ENCODE results near the gene PIK3C2G. TPM values are rescaled to one million over a fixed set of nuclear protein-coding genes. Genes with fewer than 3 reads are reported as not detected.

PIK3C2G gene
- total RNA-seq, 1 donor from 2014 or later: not detected

GRCh38 chr12:18676141-18676540 lies 414.8 kb downstream of the PIK3C2G start:
- Mint-ChIP-seq H3K27me3 (ENCODE audit: low read depth) (no peaks in the 10 kb centered on the region), H3K27ac (ENCODE audit: unreplicated experiment) (no peak overlapping the region), H3K9me3 (ENCODE audit: low read depth) (peaks cover 2% of the 10 kb centered on the region), H3K4me1 (ENCODE audit: low read depth) (no peaks in the 10 kb centered on the region), H3K36me3 (ENCODE audit: low read depth) (no peaks in the 10 kb centered on the region), H3K4me3 (ENCODE audit: unreplicated experiment) (no peak overlapping the region)
- DNase-seq (ENCODE audit: low spot score): no peak
- no peak for TF ChIP-seq CTCF (IDR thresholded peaks at IDR 0.05)

- peaks cover 2% of the 10 kb centered on the region for H3K9me3 Mint-ChIP-seq (ENCODE audit: low read depth)
- no peak overlapping the region for H3K4me3 Mint-ChIP-seq (ENCODE audit: unreplicated experiment)
- H3K4me1 Mint-ChIP-seq (ENCODE audit: low read depth): no peaks in the 10 kb centered on the region
- H3K36me3 Mint-ChIP-seq (ENCODE audit: low read depth): no peaks in the 10 kb centered on the region
- no peak for DNase-seq (ENCODE audit: low spot score)
- TF ChIP-seq CTCF (IDR thresholded peaks at IDR 0.05): no peak
- no peaks in the 10 kb centered on the region for H3K27me3 Mint-ChIP-seq (ENCODE audit: low read depth)
- H3K27ac Mint-ChIP-seq (ENCODE audit: unreplicated experiment): no peak overlapping the region
Observed at GRCh38 chr12:18676996-18677588, 415.8 kb downstream of the PIK3C2G start.

DNA sequence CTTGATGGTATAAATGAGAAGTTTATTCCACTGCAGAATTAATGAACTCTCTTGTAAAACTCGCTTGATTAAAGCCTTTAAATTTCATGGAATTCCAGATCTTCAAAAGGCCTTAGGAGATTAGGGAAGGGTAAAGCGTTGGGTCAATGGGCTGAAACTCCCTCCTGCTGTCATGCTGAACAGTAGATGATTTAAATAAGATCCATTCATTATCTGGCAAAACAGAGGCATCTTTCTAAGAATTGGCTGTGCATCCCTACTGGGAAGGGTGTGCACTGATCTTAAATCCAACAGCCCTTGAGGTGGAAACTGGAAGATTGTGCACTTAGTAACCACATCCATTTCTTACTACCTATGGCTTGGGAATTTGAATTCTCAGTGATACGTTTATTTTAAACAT lies 420.5 kb downstream of the PIK3C2G start:
- H3K4me1 Mint-ChIP-seq (ENCODE audit: low read depth): no peaks in the 10 kb centered on the region
- no peak overlapping the region for H3K4me3 Mint-ChIP-seq (ENCODE audit: unreplicated experiment)
- H3K9me3 Mint-ChIP-seq (ENCODE audit: low read depth): no peaks in the 10 kb centered on the region
- no peak for TF ChIP-seq CTCF (IDR thresholded peaks at IDR 0.05)
- DNase-seq (ENCODE audit: low spot score): no peak
- no peaks in the 10 kb centered on the region for H3K27me3 Mint-ChIP-seq (ENCODE audit: low read depth)
- H3K27ac Mint-ChIP-seq (ENCODE audit: unreplicated experiment): no peak overlapping the region
- H3K36me3 Mint-ChIP-seq (ENCODE audit: low read depth): no peaks in the 10 kb centered on the region

DNA sequence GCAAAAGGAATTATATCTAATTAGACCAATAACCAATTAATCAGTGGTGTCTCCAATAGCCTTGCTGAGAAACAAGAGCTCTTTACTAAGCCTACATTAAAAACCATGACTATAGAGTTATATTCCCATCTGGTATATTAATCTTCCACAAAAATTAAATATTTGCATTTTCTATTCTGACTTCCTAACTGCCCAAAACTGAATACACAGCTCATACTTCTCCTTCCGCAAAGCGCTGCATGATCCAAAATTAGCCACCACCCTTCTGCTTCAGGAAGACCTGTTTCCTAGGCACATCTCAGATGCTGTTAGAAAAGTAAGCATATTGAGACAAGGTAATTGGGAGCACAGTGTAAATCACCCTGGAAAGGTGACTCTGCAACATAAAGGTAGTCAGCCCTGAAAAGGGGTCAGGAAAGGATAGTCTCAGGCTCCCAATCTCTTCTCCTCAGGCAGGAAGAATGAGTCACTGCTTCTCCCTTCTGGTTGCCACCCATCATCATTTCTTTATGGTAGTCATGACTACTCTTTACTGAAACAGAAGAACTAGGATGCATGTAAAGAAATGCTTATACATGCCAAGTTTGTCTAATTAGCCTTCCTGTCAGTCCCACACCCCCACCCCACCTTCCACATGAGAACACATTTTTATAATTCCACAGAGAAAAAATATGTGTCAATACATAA lies 422.2 kb downstream of the PIK3C2G start:
- Mint-ChIP-seq H3K27ac (ENCODE audit: unreplicated experiment) (no peak overlapping the region), H3K4me1 (ENCODE audit: low read depth) (no peaks in the 10 kb centered on the region), H3K4me3 (ENCODE audit: unreplicated experiment) (no peak overlapping the region), H3K36me3 (ENCODE audit: low read depth) (no peaks in the 10 kb centered on the region), H3K9me3 (ENCODE audit: low read depth) (no peaks in the 10 kb centered on the region), H3K27me3 (ENCODE audit: low read depth) (no peaks in the 10 kb centered on the region)
- no peak for TF ChIP-seq CTCF (IDR thresholded peaks at IDR 0.05)
- no peak for DNase-seq (ENCODE audit: low spot score)

- H3K27ac Mint-ChIP-seq (ENCODE audit: unreplicated experiment): no peak overlapping the region
- H3K4me1 Mint-ChIP-seq (ENCODE audit: low read depth): no peaks in the 10 kb centered on the region
- no peaks in the 10 kb centered on the region for H3K36me3 Mint-ChIP-seq (ENCODE audit: low read depth)
- H3K9me3 Mint-ChIP-seq (ENCODE audit: low read depth): no peaks in the 10 kb centered on the region
- no peak for DNase-seq (ENCODE audit: low spot score)
- TF ChIP-seq CTCF (IDR thresholded peaks at IDR 0.05): no peak
- no peak overlapping the region for H3K4me3 Mint-ChIP-seq (ENCODE audit: unreplicated experiment)
- H3K27me3 Mint-ChIP-seq (ENCODE audit: low read depth): no peaks in the 10 kb centered on the region
Observed at GRCh38 chr12:18684430-18684829, 423.1 kb downstream of the PIK3C2G start.
